Measurements from ENCODE around the gene NOP58. TPM values are rescaled to one million over a fixed set of nuclear protein-coding genes. Genes with fewer than 3 reads are reported as not detected.

Gene NOP58
- total RNA-seq, 1 donor from 2014 or later: 103 TPM

GRCh38 chr2:202327858-202328257 is 62.3 kb downstream of the NOP58 start:
- Mint-ChIP-seq H3K27me3 (ENCODE audit: low read depth) (no peaks in the 10 kb centered on the region), H3K4me3 (no peak overlapping the region), H3K9me3 (no peaks in the 10 kb centered on the region), H3K27ac (ENCODE audit: unreplicated experiment) (peak overlapping the region; percentile 29), H3K36me3 (ENCODE audit: low read depth) (peaks cover 2% of the 10 kb centered on the region), H3K4me1 (peaks cover 7% of the 10 kb centered on the region)
- TF ChIP-seq CTCF (conservative IDR thresholded peaks at IDR 0.05): no peak
- DNase-seq (ENCODE audit: low read depth, low spot score): no peak

- no peaks in the 10 kb centered on the region for H3K36me3 Mint-ChIP-seq (ENCODE audit: low read depth)
- no peaks in the 10 kb centered on the region for H3K9me3 Mint-ChIP-seq
- no peak for TF ChIP-seq CTCF (conservative IDR thresholded peaks at IDR 0.05)
- DNase-seq (ENCODE audit: low read depth, low spot score): no peak
- H3K4me3 Mint-ChIP-seq: no peak overlapping the region
- no peak overlapping the region for H3K27ac Mint-ChIP-seq (ENCODE audit: unreplicated experiment)
- H3K4me1 Mint-ChIP-seq: no peaks in the 10 kb centered on the region
- no peaks in the 10 kb centered on the region for H3K27me3 Mint-ChIP-seq (ENCODE audit: low read depth)
Measured at GRCh38 chr2:202335791-202336467, 70.4 kb downstream of the NOP58 start.

GRCh38 chr2:202337151-202337550 is 71.6 kb downstream of the NOP58 start:
- Mint-ChIP-seq H3K27ac (ENCODE audit: unreplicated experiment) (no peak overlapping the region), H3K4me1 (no peaks in the 10 kb centered on the region), H3K4me3 (no peak overlapping the region), H3K36me3 (ENCODE audit: low read depth) (no peaks in the 10 kb centered on the region), H3K27me3 (ENCODE audit: low read depth) (no peaks in the 10 kb centered on the region), H3K9me3 (no peaks in the 10 kb centered on the region)
- no peak for TF ChIP-seq CTCF (conservative IDR thresholded peaks at IDR 0.05)
- DNase-seq (ENCODE audit: low read depth, low spot score): no peak

GRCh38 chr2:202337706-202338346 is 72.3 kb downstream of the NOP58 start:
- Mint-ChIP-seq H3K27me3 (ENCODE audit: low read depth) (no peaks in the 10 kb centered on the region), H3K9me3 (no peaks in the 10 kb centered on the region), H3K4me3 (no peak overlapping the region), H3K4me1 (no peaks in the 10 kb centered on the region), H3K36me3 (ENCODE audit: low read depth) (no peaks in the 10 kb centered on the region), H3K27ac (ENCODE audit: unreplicated experiment) (no peak overlapping the region)
- TF ChIP-seq CTCF (conservative IDR thresholded peaks at IDR 0.05): no peak
- DNase-seq (ENCODE audit: low read depth, low spot score): no peak

GRCh38 chr2:202339071-202339870 is 73.7 kb downstream of the NOP58 start:
- Mint-ChIP-seq H3K4me3 (no peak overlapping the region), H3K27ac (ENCODE audit: unreplicated experiment) (no peak overlapping the region), H3K4me1 (no peaks in the 10 kb centered on the region), H3K27me3 (ENCODE audit: low read depth) (no peaks in the 10 kb centered on the region), H3K36me3 (ENCODE audit: low read depth) (no peaks in the 10 kb centered on the region), H3K9me3 (no peaks in the 10 kb centered on the region)
- TF ChIP-seq CTCF (conservative IDR thresholded peaks at IDR 0.05): no peak
- no peak for DNase-seq (ENCODE audit: low read depth, low spot score)

All from neural crest cell (in vitro differentiated cells).